Cardiac muscle cell (in vitro differentiated cells and primary cell): Measurements from ENCODE around the gene CUX1. TPM values are rescaled to one million over a fixed set of nuclear protein-coding genes. Genes with fewer than 3 reads are reported as not detected.

ENCODE experiments used
- DNase-seq, 2 donors: peaks; one replicate each; pipeline versions ENCODE4 v3.0.0 to v3.0.0-alpha.2; 2010 to 2017; ENCODE audit warnings: low read depth in 1 of 2, low spot score in 1 of 2
- H3K27ac ChIP-seq: fragments of 200-600 bp; sonication (generic); 2 replicates; pipeline ENCODE4 v1.5.1; 2016
- H3K27me3 ChIP-seq: fragments of 200-600 bp; sonication (generic); 2 replicates; pipeline ENCODE4 v1.6.0; 2016; ENCODE audit warnings: control low read depth
- H3K36me3 ChIP-seq: fragments of 200-600 bp; sonication (generic); 2 replicates; pipeline ENCODE4 v1.5.1; 2016; ENCODE audit warnings: control low read depth
- H3K4me1 ChIP-seq: fragments of 200-600 bp; sonication (generic); 2 replicates; pipeline ENCODE4 v1.8.1; 2017; ENCODE audit warnings: low read depth, mild to moderate bottlenecking, mixed run types
- H3K4me3 ChIP-seq: fragments of 200-600 bp; sonication (generic); 2 replicates; pipeline ENCODE4 v1.5.1; 2016; ENCODE audit warnings: mild to moderate bottlenecking
- H3K9me3 ChIP-seq: fragments of 200-600 bp; sonication (generic); 2 replicates; pipeline ENCODE4 v1.5.1; 2017; ENCODE audit warnings: low read depth, mild to moderate bottlenecking, control low read depth
- polyA plus RNA-seq: library from polyadenylated mRNA; unstranded; fragments of >200 nt; fragmentation: Nextera tagmentation; extraction: Ambion mirVana; gene quantifications from 2 replicates; pipeline ENCODE4 v1.2.1, GENCODE V29; 2016
- total RNA-seq: library from RNA; depleted of rRNA; stranded (reverse); fragments of >200 nt; gene quantifications from 2 replicates; pipeline ENCODE4 v1.2.3, GENCODE V29; 2016
- TF ChIP-seq, protein P1 (sequence below): IDR thresholded peaks from 2 replicates; pipeline ENCODE4 v1.5.1; 2012; ENCODE audit warnings: low read depth, mild to moderate bottlenecking, low read length

CUX1 gene
- total and polyA plus RNA-seq, 2 experiments from 2014 or later: 67.7 to 85.3 TPM

- H3K27me3 ChIP-seq: no peaks in the 10 kb centered on the region
- TF ChIP-seq, protein P1, sequence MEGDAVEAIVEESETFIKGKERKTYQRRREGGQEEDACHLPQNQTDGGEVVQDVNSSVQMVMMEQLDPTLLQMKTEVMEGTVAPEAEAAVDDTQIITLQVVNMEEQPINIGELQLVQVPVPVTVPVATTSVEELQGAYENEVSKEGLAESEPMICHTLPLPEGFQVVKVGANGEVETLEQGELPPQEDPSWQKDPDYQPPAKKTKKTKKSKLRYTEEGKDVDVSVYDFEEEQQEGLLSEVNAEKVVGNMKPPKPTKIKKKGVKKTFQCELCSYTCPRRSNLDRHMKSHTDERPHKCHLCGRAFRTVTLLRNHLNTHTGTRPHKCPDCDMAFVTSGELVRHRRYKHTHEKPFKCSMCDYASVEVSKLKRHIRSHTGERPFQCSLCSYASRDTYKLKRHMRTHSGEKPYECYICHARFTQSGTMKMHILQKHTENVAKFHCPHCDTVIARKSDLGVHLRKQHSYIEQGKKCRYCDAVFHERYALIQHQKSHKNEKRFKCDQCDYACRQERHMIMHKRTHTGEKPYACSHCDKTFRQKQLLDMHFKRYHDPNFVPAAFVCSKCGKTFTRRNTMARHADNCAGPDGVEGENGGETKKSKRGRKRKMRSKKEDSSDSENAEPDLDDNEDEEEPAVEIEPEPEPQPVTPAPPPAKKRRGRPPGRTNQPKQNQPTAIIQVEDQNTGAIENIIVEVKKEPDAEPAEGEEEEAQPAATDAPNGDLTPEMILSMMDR: no peak
- H3K27ac ChIP-seq: peak overlapping the region; percentile 0
- no peaks in the 10 kb centered on the region for H3K36me3 ChIP-seq
- no peaks in the 10 kb centered on the region for H3K4me1 ChIP-seq
- no peak overlapping the region for H3K4me3 ChIP-seq
- H3K9me3 ChIP-seq: no peaks in the 10 kb centered on the region
- peak; percentile 38 to 55 for DNase-seq
Measured at GRCh38 chr7:102063690-102064180, 246.3 kb downstream of the CUX1 start.

GRCh38 chr7:102064361-102065025 lies 247.1 kb downstream of the CUX1 start:
- Histone ChIP-seq H3K27ac (peak overlapping the region; percentile 0), H3K27me3 (no peaks in the 10 kb centered on the region), H3K9me3 (no peaks in the 10 kb centered on the region), H3K4me1 (no peaks in the 10 kb centered on the region), H3K36me3 (no peaks in the 10 kb centered on the region), H3K4me3 (no peak overlapping the region)
- TF ChIP-seq, protein P1: no peak
- DNase-seq: peak in 1 of 2 donors; percentile 57

DNA sequence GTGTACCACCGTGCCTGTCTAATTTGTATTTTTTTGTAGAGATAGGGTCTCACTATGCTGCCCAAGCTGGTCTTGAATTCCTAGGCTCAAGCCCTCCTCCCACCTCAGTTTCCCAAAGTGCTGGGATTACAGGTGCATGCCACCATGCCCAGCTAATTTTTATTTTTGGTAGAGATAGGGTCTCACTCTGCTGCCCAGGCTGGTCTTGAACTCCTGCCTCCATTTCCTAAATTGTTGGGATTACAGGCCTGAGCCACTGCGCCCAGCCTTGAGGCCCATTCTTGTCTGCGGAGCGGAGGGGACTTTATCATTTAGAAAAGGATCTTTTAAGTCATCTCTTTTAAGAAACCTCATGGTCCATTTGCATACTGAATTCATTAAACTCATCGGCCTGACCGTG lies 247.8 kb downstream of the CUX1 start:
- TF ChIP-seq, protein P1: no peak
- Histone ChIP-seq H3K27ac (no peak overlapping the region), H3K4me3 (no peak overlapping the region), H3K4me1 (no peaks in the 10 kb centered on the region), H3K36me3 (no peaks in the 10 kb centered on the region), H3K27me3 (no peaks in the 10 kb centered on the region), H3K9me3 (no peaks in the 10 kb centered on the region)
- DNase-seq: no peak

- no peaks in the 10 kb centered on the region for H3K27me3 ChIP-seq
- H3K27ac ChIP-seq: no peak overlapping the region
- H3K9me3 ChIP-seq: no peaks in the 10 kb centered on the region
- no peaks in the 10 kb centered on the region for H3K4me1 ChIP-seq
- H3K36me3 ChIP-seq: no peaks in the 10 kb centered on the region
- TF ChIP-seq, protein P1: no peak
- DNase-seq: no peak
- H3K4me3 ChIP-seq: no peak overlapping the region
Measured at GRCh38 chr7:102066476-102066875, 249.1 kb downstream of the CUX1 start.

GRCh38 chr7:102068846-102069245 lies 251.4 kb downstream of the CUX1 start:
- no peaks in the 10 kb centered on the region for H3K27me3 ChIP-seq
- H3K27ac ChIP-seq: no peak overlapping the region
- no peak overlapping the region for H3K4me3 ChIP-seq
- TF ChIP-seq, protein P1: no peak
- H3K36me3 ChIP-seq: peaks cover 2% of the 10 kb centered on the region
- no peak for DNase-seq
- no peaks in the 10 kb centered on the region for H3K9me3 ChIP-seq
- no peaks in the 10 kb centered on the region for H3K4me1 ChIP-seq
